Upper lobe of left lung (tissue), 6 donors: Measurements from ENCODE around the gene MYBPC3. TPM values are rescaled to one million over a fixed set of nuclear protein-coding genes. Genes with fewer than 3 reads are reported as not detected.

Experiments used
- ATAC-seq, 2 donors: fragments of 200-7000 bp; cut with Tn5 transposase; one replicate each; pipeline ENCODE4 v1.9.1; 2022; ENCODE audit warnings: mild to moderate bottlenecking in 2 of 2, moderate library complexity in 2 of 2; ENCODE audit not compliant: low FRiP score in 2 of 2
- DNase-seq, 2 donors: peaks; one replicate each; pipeline ENCODE4 v3.0.0-alpha.2; 2019 to 2020
- H3K27ac ChIP-seq, 4 donors: fragments of 200-600 bp; sonication (generic); one replicate each; pipeline ENCODE4 v1.5.1; 2016 to 2019
- H3K27me3 ChIP-seq, 4 donors: fragments of 200-600 bp; sonication (generic); one replicate each; pipeline ENCODE4 v1.5.1; 2017 to 2019
- H3K36me3 ChIP-seq, 4 donors: fragments of 200-600 bp; sonication (generic); one replicate each; pipeline ENCODE4 v1.5.1; 2016 to 2019
- H3K4me1 ChIP-seq, 4 donors: fragments of 200-600 bp; sonication (generic); one replicate each; pipeline ENCODE4 v1.5.1; 2018 to 2019
- H3K4me3 ChIP-seq, 4 donors: fragments of 200-600 bp; sonication (generic); one replicate each; pipeline ENCODE4 v1.5.1; 2017 to 2019; ENCODE audit warnings: mild to moderate bottlenecking in 2 of 4, moderate library complexity in 1 of 4
- H3K9me3 ChIP-seq, 4 donors: fragments of 200-600 bp; sonication (generic); one replicate each; pipeline ENCODE4 v1.5.1; 2018 to 2019
- CTCF ChIP-seq, 6 experiments: fragments of 450-650 bp in 4 of 6; fragments of 200-600 bp in 2 of 6; sonication (generic) in 2 of 6; IDR thresholded peaks; one replicate each; pipeline ENCODE4 v1.5.1; 2016 to 2019; ENCODE audit warnings: antibody characterized with exemption in 6 of 6
- EP300 ChIP-seq, 4 donors: sonication (generic); formaldehyde crosslinking; IDR thresholded peaks; one replicate each; pipeline ENCODE4 v1.5.1; 2017; ENCODE audit warnings: antibody characterized with exemption in 4 of 4, control low read depth in 2 of 4
- POLR2A ChIP-seq, 4 donors: fragments of 450-650 bp; IDR thresholded peaks; one replicate each; pipeline ENCODE4 v1.5.1; 2016 to 2017; ENCODE audit warnings: antibody characterized with exemption in 4 of 4, mild to moderate bottlenecking in 2 of 4
- POLR2AphosphoS5 ChIP-seq, 2 donors: sonication (generic); formaldehyde crosslinking; IDR thresholded peaks; one replicate each; pipeline ENCODE4 v1.5.1; 2017; ENCODE audit warnings: antibody characterized with exemption in 2 of 2
- WGBS, 2 donors: methylation state at CpG; one replicate each; pipeline ENCODE4 v1.1.5; 2017 to 2018; 5-methylcytosine and 5-hydroxymethylcytosine counted together
- total RNA-seq, 6 donors: library from RNA; depleted of rRNA in 4 of 6; stranded (reverse); fragments of >200 nt in 4 of 6; gene quantifications; one replicate each; pipeline versions ENCODE4 v1.1.0 to v1.2.1, GENCODE V29; 2016 to 2021
- donor health status: DM: no; HTN: no; CAD: no; lungs with moderate emphysema.
- donor health status: DM: no; HTN: yes; CAD: no; lungs with severe emphysema.

MYBPC3 gene
- total RNA-seq, 6 donors from 2014 or later: 0.61 to 1.8 (median 1.0) TPM; not detected in 1

- H3K9me3 ChIP-seq: no peaks in the 10 kb centered on the region
- ATAC-seq (no peak), DNase-seq (no peak)
- H3K36me3 ChIP-seq: no peaks in the 10 kb centered on the region
- TF ChIP-seq POLR2A (IDR thresholded peaks at IDR 0.05): no peak
- no peak for TF ChIP-seq POLR2AphosphoS5 (IDR thresholded peaks at IDR 0.05)
- no peak for TF ChIP-seq CTCF (IDR thresholded peaks at IDR 0.05)
- no peak for TF ChIP-seq EP300 (IDR thresholded peaks at IDR 0.05)
- H3K27ac ChIP-seq: no peak overlapping the region
- H3K4me1 ChIP-seq: no peaks in the 10 kb centered on the region
- WGBS, 2 donors: 85 to 90% methylated on average over 13 to 23 of the region's 24 CpGs
- H3K27me3 ChIP-seq: no peaks in the 10 kb centered on the region
- no peak overlapping the region for H3K4me3 ChIP-seq
Measured at GRCh38 chr11:47342036-47342803, 10.3 kb downstream of the MYBPC3 start.

DNA sequence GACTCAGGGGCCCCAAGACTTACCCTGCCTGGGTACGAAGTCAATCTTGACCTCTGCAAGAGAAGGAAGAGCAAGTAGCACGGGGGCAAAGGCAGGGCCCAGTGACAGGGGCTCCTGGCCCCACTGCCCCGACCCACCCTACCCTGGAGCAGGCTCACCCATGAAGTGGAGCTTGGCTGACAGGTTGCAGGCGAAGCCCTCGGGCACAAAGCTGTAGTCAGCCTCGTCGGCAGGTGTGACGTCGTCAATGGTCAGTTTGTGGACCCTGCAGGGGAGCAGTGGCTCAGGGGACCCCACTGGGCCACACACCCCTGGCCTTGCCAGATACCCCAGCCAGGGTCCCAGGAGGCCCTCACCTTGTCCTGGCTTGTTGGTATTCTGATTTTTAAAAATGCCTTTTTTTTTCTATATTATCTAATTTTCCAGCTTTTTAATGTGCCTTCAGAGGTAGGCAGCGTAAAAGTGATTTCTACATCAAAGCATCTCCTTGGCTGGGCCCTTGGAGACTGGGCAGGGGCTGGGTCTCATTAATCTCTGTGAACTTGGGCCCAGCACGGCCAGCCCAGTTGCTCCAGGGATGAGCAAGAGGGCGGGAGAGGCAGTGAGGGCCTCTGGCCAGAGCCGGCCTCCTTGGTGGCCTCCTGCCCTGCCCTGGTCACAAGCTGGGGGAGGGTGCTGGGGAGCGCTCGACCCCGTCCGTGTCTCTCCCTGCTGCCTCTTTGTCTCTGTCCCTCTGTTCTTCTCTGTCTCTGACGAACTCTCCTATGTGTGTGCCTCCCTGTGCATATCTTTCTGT, 11.3 kb downstream of the MYBPC3 start:
- Histone ChIP-seq H3K9me3 (no peaks in the 10 kb centered on the region), H3K4me1 (no peaks in the 10 kb centered on the region), H3K4me3 (no peak overlapping the region), H3K27ac (no peak overlapping the region), H3K36me3 (no peaks in the 10 kb centered on the region), H3K27me3 (no peaks in the 10 kb centered on the region)
- 72 to 75% methylated on average over 14 to 15 of the region's 18 CpGs for WGBS, 2 donors
- TF ChIP-seq POLR2AphosphoS5 (IDR thresholded peaks at IDR 0.05) (no peak), EP300 (IDR thresholded peaks at IDR 0.05) (no peak), POLR2A (IDR thresholded peaks at IDR 0.05) (no peak), CTCF (IDR thresholded peaks at IDR 0.05) (no peak)
- DNase-seq (no peak), ATAC-seq (peak in 1 of 2 donors; percentile 61)

DNA sequence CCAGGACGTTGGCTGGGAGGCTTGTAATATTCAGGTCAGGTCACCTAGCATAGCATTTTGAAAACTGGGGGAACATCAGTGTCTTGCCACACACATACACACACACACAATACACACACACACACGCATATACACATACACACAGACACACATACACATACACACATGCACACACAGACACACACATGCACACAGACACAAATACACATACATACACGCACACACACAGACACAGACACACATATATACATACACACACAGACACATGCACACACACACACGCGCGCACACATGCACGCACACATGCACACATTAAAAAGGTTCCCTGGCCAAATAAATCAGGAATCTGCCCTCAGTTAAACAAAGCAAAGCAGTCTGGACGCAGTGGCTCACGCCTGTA, 12.5 kb downstream of the MYBPC3 start:
- Histone ChIP-seq H3K9me3 (no peaks in the 10 kb centered on the region), H3K27me3 (no peaks in the 10 kb centered on the region), H3K36me3 (no peaks in the 10 kb centered on the region), H3K4me3 (no peak overlapping the region), H3K27ac (no peak overlapping the region), H3K4me1 (no peaks in the 10 kb centered on the region)
- ATAC-seq (no peak), DNase-seq (no peak)
- WGBS, 2 donors: 82 to 87% methylated on average over 9 of the region's 9 CpGs
- TF ChIP-seq POLR2A (IDR thresholded peaks at IDR 0.05): no peak
- TF ChIP-seq EP300 (IDR thresholded peaks at IDR 0.05): no peak
- no peak for TF ChIP-seq CTCF (IDR thresholded peaks at IDR 0.05)
- no peak for TF ChIP-seq POLR2AphosphoS5 (IDR thresholded peaks at IDR 0.05)

DNA sequence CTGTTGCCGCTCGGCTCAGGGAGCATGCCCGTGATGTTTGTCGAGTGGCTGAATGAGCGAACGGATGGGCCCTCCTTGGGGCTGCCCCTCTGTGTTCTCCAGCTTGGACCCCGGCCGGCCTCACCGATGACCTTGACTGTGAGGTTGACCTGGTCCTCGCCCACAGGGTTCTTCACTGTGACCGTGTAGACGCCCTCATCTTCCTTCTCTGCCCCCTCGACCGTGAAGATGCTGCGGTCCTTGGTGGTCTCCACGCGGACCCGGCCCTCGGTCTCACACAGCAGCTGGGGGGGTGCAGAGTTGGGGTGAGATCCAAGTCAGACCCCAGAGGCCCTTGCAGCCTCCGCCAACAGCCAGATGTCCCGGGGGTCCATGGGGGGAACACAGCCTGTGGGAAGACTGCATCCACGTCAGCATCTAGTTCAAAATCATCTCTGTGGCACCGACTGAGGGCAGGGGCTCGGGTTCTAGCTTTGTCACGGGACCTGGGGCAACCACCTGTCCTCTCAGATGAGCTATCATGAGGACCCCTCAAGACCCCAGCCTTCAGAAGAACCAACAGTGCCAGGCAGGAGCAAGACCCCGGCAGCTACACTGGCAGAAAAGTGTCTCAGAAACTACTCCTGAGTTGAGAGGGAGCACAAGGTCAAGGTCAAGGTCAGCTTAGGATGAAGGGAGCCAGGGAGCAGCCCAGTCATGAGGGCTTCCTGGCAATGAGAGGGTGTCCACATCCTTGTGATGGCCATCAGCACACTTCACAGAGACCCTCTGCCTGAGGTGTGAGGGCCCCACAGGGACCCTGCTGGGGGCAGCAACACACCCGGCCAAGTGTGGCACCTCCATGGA, 13.9 kb downstream of the MYBPC3 start:
- no peaks in the 10 kb centered on the region for H3K36me3 ChIP-seq
- no peaks in the 10 kb centered on the region for H3K4me1 ChIP-seq
- no peaks in the 10 kb centered on the region for H3K9me3 ChIP-seq
- H3K4me3 ChIP-seq: no peak overlapping the region
- no peak overlapping the region for H3K27ac ChIP-seq
- TF ChIP-seq EP300 (IDR thresholded peaks at IDR 0.05): no peak
- TF ChIP-seq CTCF (IDR thresholded peaks at IDR 0.05): no peak
- no peak for TF ChIP-seq POLR2AphosphoS5 (IDR thresholded peaks at IDR 0.05)
- TF ChIP-seq POLR2A (IDR thresholded peaks at IDR 0.05): no peak
- no peaks in the 10 kb centered on the region for H3K27me3 ChIP-seq
- DNase-seq (no peak), ATAC-seq (no peak)
- WGBS, 2 donors: 93 to 95% methylated on average over 16 to 26 of the region's 27 CpGs
